Endodermal cell (in vitro differentiated cells): ENCODE data around the gene SERTAD4. TPM values are rescaled to one million over a fixed set of nuclear protein-coding genes. Genes with fewer than 3 reads are reported as not detected.
"Not testable (repeated sequence)": the region's sequence is repeated elsewhere in the genome, so short reads cannot be mapped to it uniquely, and the experiment has no call there.

ENCODE experiments used
- DNase-seq: peaks from one replicate; pipeline ENCODE4 v3.0.0-alpha.2; 2017
- H3K27ac ChIP-seq: 2 replicates; pipeline ENCODE4 v1.5.1; 2013; ENCODE audit warnings: mild to moderate bottlenecking, low read depth, low read length, moderate library complexity
- H3K27me3 ChIP-seq: 2 replicates; pipeline ENCODE4 v1.6.1; 2013; ENCODE audit warnings: mild to moderate bottlenecking, low read length, moderate library complexity; ENCODE audit not compliant: insufficient read depth, control insufficient read depth, poor library complexity, severe bottlenecking
- H3K36me3 ChIP-seq: 2 replicates; pipeline ENCODE4 v1.7.0; 2013; ENCODE audit warnings: mild to moderate bottlenecking, low read length, moderate library complexity; ENCODE audit not compliant: control insufficient read depth, insufficient read depth
- H3K4me1 ChIP-seq: one replicate; pipeline ENCODE4 v1.7.0; 2013; ENCODE audit warnings: low read length; ENCODE audit not compliant: control insufficient read depth, insufficient read depth
- H3K4me3 ChIP-seq: 2 replicates; pipeline ENCODE4 v1.5.1; 2013; ENCODE audit warnings: mild to moderate bottlenecking, low read length, moderate library complexity
- H3K9ac ChIP-seq: 2 replicates; pipeline ENCODE4 v1.6.1; 2013; ENCODE audit warnings: mild to moderate bottlenecking, low read length, moderate library complexity; ENCODE audit not compliant: poor library complexity, severe bottlenecking; ENCODE audit errors: extremely low read depth
- H3K9me3 ChIP-seq: 2 replicates; pipeline ENCODE4 v1.6.1; 2013; ENCODE audit warnings: mild to moderate bottlenecking, low read length, moderate library complexity; ENCODE audit not compliant: control insufficient read depth
- H3K27ac Mint-ChIP-seq: 2 replicates; pipeline ENCODE4 v1.8.0; 2020; ENCODE audit warnings: mixed read lengths
- H3K27me3 Mint-ChIP-seq: 2 replicates; pipeline ENCODE4 v1.8.0; 2021; ENCODE audit warnings: mild to moderate bottlenecking, mixed read lengths; ENCODE audit not compliant: insufficient read depth
- H3K36me3 Mint-ChIP-seq: 2 replicates; pipeline ENCODE4 v1.8.0; 2020; ENCODE audit warnings: low read depth, mixed read lengths
- H3K4me1 Mint-ChIP-seq: 2 replicates; pipeline ENCODE4 v1.8.0; 2020; ENCODE audit warnings: mixed read lengths
- H3K4me3 Mint-ChIP-seq: 2 replicates; pipeline ENCODE4 v1.8.0; 2020; ENCODE audit warnings: mild to moderate bottlenecking, moderate library complexity, mixed read lengths
- H3K9me3 Mint-ChIP-seq: 2 replicates; pipeline ENCODE4 v1.8.0; 2020; ENCODE audit warnings: mild to moderate bottlenecking, mixed read lengths
- WGBS, 2 experiments: methylation state at CpG; one replicate each; pipeline versions ENCODE4 v1.1.5 to v1.1.7; 2013; ENCODE audit warnings: missing lambda C conversion rate in 2 of 2, mixed read lengths in 1 of 2; ENCODE audit not compliant: insufficient coverage in 1 of 2, insufficient read length in 1 of 2; 5-methylcytosine and 5-hydroxymethylcytosine counted together
- long read RNA-seq, 4 experiments: library from polyadenylated mRNA in 2 of 4; library from RNA in 1 of 4; library from capped mRNA in 1 of 4; stranded (forward) in 3 of 4; unstranded in 1 of 4; transcript quantifications; one replicate each; pipeline ENCODE4 v2.0.0, GENCODE V29; 2020 to 2021; ENCODE audit warnings: inconsistent platforms in 1 of 4
- polyA plus RNA-seq, 2 experiments: library from polyadenylated mRNA; stranded (reverse); fragments of 50-300 nt; gene quantifications; one replicate each; pipeline ENCODE4 v1.2.3, GENCODE V29; 2013
- total RNA-seq, 2 donors: library from RNA; stranded (reverse); fragmentation: NEBNext Ultra II Directional in 1 of 2; extraction: Animal tissue kit (Norgen Biotek cat#: 25700) in 1 of 2; gene quantifications; 2 replicates in 1 of 2; 3 replicates in 1 of 2; pipeline ENCODE4 v1.2.1, GENCODE V29; 2021
- TF ChIP-seq, protein P1 (sequence below): fragments of 200-600 bp; sonication (generic); conservative IDR thresholded peaks from 2 replicates; pipeline ENCODE4 v1.5.0; 2021; ENCODE audit warnings: antibody characterized with exemption, mild to moderate bottlenecking

Gene SERTAD4
- 1 to 10 TPM in 1 of 2 donors, under 1 TPM in 1; 0.58 to 1.1 TPM for total RNA-seq
- polyA plus RNA-seq (2013, experiment 1 of 2), result 9.3 TPM
- polyA plus RNA-seq (2013, experiment 2 of 2), result 10.6 TPM
- long read RNA-seq, experiment 1, partial matches to known transcripts, result 0 of 1 reads
- long read RNA-seq, experiment 1, other reads (novel, unspliced or antisense), result 1 of 1 reads
- long read RNA-seq, experiment 2, full-length matches to known transcripts, result 1 of 3 reads
- long read RNA-seq, experiment 2, partial matches to known transcripts, result 0 of 3 reads
- long read RNA-seq, experiment 2, other reads (novel, unspliced or antisense), result 2 of 3 reads
- long read RNA-seq, experiment 3, partial matches to known transcripts, result 0 of 1 reads
- long read RNA-seq, experiment 3, other reads (novel, unspliced or antisense), result 1 of 1 reads
- long read RNA-seq, experiment 4, result 0 reads

DNA sequence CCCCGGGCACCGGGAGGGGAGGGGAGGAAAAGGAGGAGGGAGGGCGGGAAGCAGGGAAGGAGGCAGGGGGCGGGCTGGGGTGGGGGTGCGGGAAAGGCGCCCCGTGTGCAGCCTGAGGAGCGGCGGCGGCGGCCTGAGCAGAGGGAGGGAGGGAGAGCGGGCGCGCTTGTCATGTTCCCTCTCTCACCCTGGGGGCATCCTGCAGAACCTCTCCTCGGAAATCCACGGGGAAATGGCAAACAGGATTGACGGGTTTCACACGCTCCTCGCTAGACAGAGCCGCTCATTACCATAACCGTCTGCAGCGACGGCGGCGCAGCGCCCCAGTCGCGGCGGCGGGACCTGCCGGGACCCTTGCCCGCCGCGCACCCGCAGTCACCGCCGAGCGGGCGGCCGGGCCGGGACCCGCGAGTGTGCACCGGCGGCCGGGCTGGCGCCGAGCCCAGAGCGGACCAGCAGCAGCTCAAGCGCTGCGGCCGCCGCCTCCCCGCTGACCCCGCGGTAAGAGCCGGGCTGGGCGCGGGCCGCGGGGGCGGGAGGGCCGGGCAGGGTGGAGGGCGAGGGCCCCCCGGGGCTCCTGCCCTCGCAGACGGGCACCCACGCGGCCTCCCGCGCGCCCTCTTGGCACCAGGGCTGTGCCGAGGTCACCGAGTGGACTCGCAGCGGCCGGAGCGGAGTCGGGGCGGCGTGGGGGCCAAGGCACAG is at the start of gene SERTAD4:
TSS of gene SERTAD4 (plus strand) at position 286 of the 705 bp plus-strand sequence. CDS start 5,165 bp downstream, outside the sequence.
- 0% methylated on average over 3 to 80 of the region's 81 CpGs for WGBS, 2 experiments
- H3K9me3 Mint-ChIP-seq, result no peaks in the 10 kb centered on the region
- Histone ChIP-seq H3K36me3 (no peaks in the 10 kb centered on the region), H3K27me3 (peaks cover 66% of the 10 kb centered on the region), H3K27ac (peak within 1 kb of the TSS; percentile 53), H3K9ac (no peak within 1 kb of the TSS), H3K4me3 (peak within 1 kb of the TSS; percentile 77), H3K9me3 (no peaks in the 10 kb centered on the region), H3K4me1 (no peaks in the 10 kb centered on the region)
- DNase-seq, result peak; percentile 78
- peaks cover 61% of the 10 kb centered on the region for H3K27me3 Mint-ChIP-seq
- no peak within 1 kb of the TSS for H3K27ac Mint-ChIP-seq
- no peaks in the 10 kb centered on the region for H3K36me3 Mint-ChIP-seq
- peak within 1 kb of the TSS; percentile 53 for H3K4me3 Mint-ChIP-seq
- H3K4me1 Mint-ChIP-seq, result peaks cover 4% of the 10 kb centered on the region
- TF ChIP-seq, protein P1, sequence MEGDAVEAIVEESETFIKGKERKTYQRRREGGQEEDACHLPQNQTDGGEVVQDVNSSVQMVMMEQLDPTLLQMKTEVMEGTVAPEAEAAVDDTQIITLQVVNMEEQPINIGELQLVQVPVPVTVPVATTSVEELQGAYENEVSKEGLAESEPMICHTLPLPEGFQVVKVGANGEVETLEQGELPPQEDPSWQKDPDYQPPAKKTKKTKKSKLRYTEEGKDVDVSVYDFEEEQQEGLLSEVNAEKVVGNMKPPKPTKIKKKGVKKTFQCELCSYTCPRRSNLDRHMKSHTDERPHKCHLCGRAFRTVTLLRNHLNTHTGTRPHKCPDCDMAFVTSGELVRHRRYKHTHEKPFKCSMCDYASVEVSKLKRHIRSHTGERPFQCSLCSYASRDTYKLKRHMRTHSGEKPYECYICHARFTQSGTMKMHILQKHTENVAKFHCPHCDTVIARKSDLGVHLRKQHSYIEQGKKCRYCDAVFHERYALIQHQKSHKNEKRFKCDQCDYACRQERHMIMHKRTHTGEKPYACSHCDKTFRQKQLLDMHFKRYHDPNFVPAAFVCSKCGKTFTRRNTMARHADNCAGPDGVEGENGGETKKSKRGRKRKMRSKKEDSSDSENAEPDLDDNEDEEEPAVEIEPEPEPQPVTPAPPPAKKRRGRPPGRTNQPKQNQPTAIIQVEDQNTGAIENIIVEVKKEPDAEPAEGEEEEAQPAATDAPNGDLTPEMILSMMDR, result no peak

- no peak overlapping the region for H3K27ac ChIP-seq
- Mint-ChIP-seq H3K27me3 (no peaks in the 10 kb centered on the region), H3K36me3 (no peaks in the 10 kb centered on the region), H3K4me1 (no peaks in the 10 kb centered on the region), H3K27ac (no peak overlapping the region), H3K4me3 (no peak overlapping the region), H3K9me3 (no peaks in the 10 kb centered on the region)
- H3K36me3 ChIP-seq, result no peaks in the 10 kb centered on the region
- 82% methylated on average over 2 of the region's 2 CpGs; no CpG with 5 or more reads in 1 of the 2 experiments for WGBS, 2 experiments
- no peak overlapping the region for H3K4me3 ChIP-seq
- no peak overlapping the region for H3K9ac ChIP-seq
- no peaks in the 10 kb centered on the region for H3K9me3 ChIP-seq
- no peaks in the 10 kb centered on the region for H3K4me1 ChIP-seq
- TF ChIP-seq, protein P1, result peak; percentile 51
- DNase-seq, result no peak
- no peaks in the 10 kb centered on the region for H3K27me3 ChIP-seq
Measured at GRCh38 chr1:210185063-210185462, 47.5 kb upstream of the SERTAD4 start.

GRCh38 chr1:210187849-210188606 is 44.6 kb upstream of the SERTAD4 start:
- H3K4me3 ChIP-seq, H3K9ac ChIP-seq, H3K4me3 Mint-ChIP-seq, H3K36me3 Mint-ChIP-seq, H3K4me1 Mint-ChIP-seq, H3K27me3 Mint-ChIP-seq, H3K9me3 Mint-ChIP-seq, H3K27ac Mint-ChIP-seq, H3K36me3 ChIP-seq, H3K27ac ChIP-seq, H3K9me3 ChIP-seq, H3K4me1 ChIP-seq, H3K27me3 ChIP-seq: not testable (repeated sequence)
- WGBS, 2 experiments, result 74 to 85% methylated on average over 8 to 18 of the region's 18 CpGs
- DNase-seq, result peak; percentile 48
